ENCODE data around the gene RAMACL. TPM values are rescaled to one million over a fixed set of nuclear protein-coding genes. Genes with fewer than 3 reads are reported as not detected.

RAMACL gene
- total and polyA plus RNA-seq, 2 of the 4 experiments (the other 2 are of a cell fraction): 0.46 to 0.90 TPM

DNA sequence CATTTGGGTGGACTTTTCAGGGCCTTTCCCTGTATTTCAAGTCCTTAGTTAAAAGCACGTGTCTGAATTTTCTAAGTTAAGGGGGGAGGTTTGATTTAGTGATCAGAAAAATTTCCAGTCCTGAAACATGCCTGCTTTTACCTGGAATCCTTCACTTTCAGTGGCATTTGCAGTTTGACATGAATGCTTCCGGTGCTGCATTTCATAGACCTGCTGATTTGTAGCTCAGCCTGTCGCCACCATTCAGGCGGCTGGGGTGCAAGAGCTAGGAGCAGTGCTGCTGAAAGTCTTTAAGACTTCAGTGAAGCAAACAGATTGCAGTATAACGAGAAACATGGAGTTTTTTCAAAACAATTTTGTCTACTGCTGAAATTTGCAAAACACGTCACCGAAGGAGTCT lies 26.5 kb upstream of the RAMACL start:
- no peak overlapping the region for H3K4me3 ChIP-seq (ENCODE audit: insufficient read depth, low read depth, low read length)
- H4K8ac ChIP-seq (ENCODE audit: low read depth in 2 of 2, low read length in 2 of 2): no peak overlapping the region
- ChIA-PET POLR2A (ENCODE audit: unreplicated experiment) (interaction anchor here (0.6 kb wide), 1 partner anchor 1423 kb away, joined by 4 read pairs; no protein-coding TSS in a partner anchor), CTCF (interaction anchor here (0.7 kb wide), 2 partner anchors 20 to 1426 kb away, joined by 3 read pairs; no protein-coding TSS in a partner anchor)
- intact Hi-C loops (cut with micrococcal nuclease) (no loop called here), in situ Hi-C loops (cut with MboI; ENCODE audit: low sequenced_read_pairs) (no loop called here), dilution Hi-C loops (cut with HindIII; ENCODE audit: low sequenced_read_pairs, unreplicated experiment) (no loop called here)
- H3K79me1 ChIP-seq (ENCODE audit: low read depth in 1 of 2, low read length in 2 of 2): peaks cover 35 to 67% of the 10 kb centered on the region in 2 experiments
- H2AK9ac ChIP-seq (replicated peaks; ENCODE audit: low read depth, low read length, poor library complexity): no peak overlapping the region
- H2BK20ac ChIP-seq (ENCODE audit: low read depth, low read length): no peak overlapping the region
- peaks cover 15% of the 10 kb centered on the region; the same call in 1 of the 2 replicates for H4K20me1 ChIP-seq (ENCODE audit: insufficient read depth, low read length)
- no peak overlapping the region for H2BK120ac ChIP-seq (ENCODE audit: low read depth, low read length)
- 0 out of 2 replicates have a peak overlapping the region, but pooled peaks have one; percentile 38 for H3K23ac ChIP-seq (ENCODE audit: low read depth, low read length)
- 86% methylated on average over 4 of the region's 7 CpGs; no CpG with 5 or more reads in 1 of the 2 experiments for WGBS, 2 experiments (ENCODE audit: extremely low coverage in 2 of 2, insufficient read length in 1 of 2)
- H3K9ac ChIP-seq (ENCODE audit: low read depth, low read length): no peak overlapping the region
- peaks cover 34% of the 10 kb centered on the region for H3K4me1 ChIP-seq (ENCODE audit: control insufficient read depth, insufficient read depth, low read length)
- H2AFZ ChIP-seq (replicated peaks; ENCODE audit: low read length, poor library complexity): no peak overlapping the region
- no peak overlapping the region for H3K27ac ChIP-seq (ENCODE audit: insufficient read depth, low read length)
- 0 out of 2 replicates have a peak overlapping the region, but pooled peaks have one; percentile 6 for H4K91ac ChIP-seq (ENCODE audit: insufficient read depth, low read depth, low read length)
- H3K56ac ChIP-seq (ENCODE audit: extremely low read depth, insufficient read depth, low read length): no peak overlapping the region
- DNase-seq (no peak), ATAC-seq (ENCODE audit: low read depth) (no peak)
- H3K18ac ChIP-seq (ENCODE audit: low read depth, low read length): no peak overlapping the region; the same call in 1 of the 2 replicates
- H3K27me3 ChIP-seq (ENCODE audit: control insufficient read depth, insufficient read depth, low read length): no peaks in the 10 kb centered on the region
- H3K4ac ChIP-seq (ENCODE audit: low read depth, low read length): 0 out of 2 replicates have a peak overlapping the region, but pooled peaks have one; percentile 1
- no peak overlapping the region for H2BK5ac ChIP-seq (ENCODE audit: low read depth, low read length, poor library complexity, severe bottlenecking)
- H3K14ac ChIP-seq (replicated peaks; ENCODE audit: low read depth, low read length): no peak overlapping the region
- 0 out of 3 replicates have a peak overlapping the region, but pooled peaks have one; percentile 27 for H2BK15ac ChIP-seq (ENCODE audit: low read depth, low read length)
- BruUV-seq (replicated peaks): no TSS peak
- H3K4me2 ChIP-seq (ENCODE audit: low read depth, low read length): no peak overlapping the region
- H3K9me1 ChIP-seq (ENCODE audit: insufficient read depth, low read length): peaks cover 26% of the 10 kb centered on the region
- H2AK5ac ChIP-seq (ENCODE audit: low read depth, low read length): peak overlapping the region; percentile 82; the same call in 1 of the 2 replicates
- TF ChIP-seq POLR2A (IDR thresholded peaks at IDR 0.05; ENCODE audit: low read depth, low read length): no peak
- TF ChIP-seq RCOR1 (IDR thresholded peaks at IDR 0.05; ENCODE audit: insufficient replicate concordance, low read length): no peak
- TF ChIP-seq CHD1 (IDR thresholded peaks at IDR 0.05; ENCODE audit: low read depth, low read length): no peak
- H3K9me3 ChIP-seq (ENCODE audit: control insufficient read depth, insufficient read depth, low read length): no peaks in the 10 kb centered on the region
- H3K36me3 ChIP-seq (ENCODE audit: control insufficient read depth, insufficient read depth, low read length): peaks cover 15% of the 10 kb centered on the region
- no peak overlapping the region; the same call in 1 of the 2 replicates for H4K5ac ChIP-seq (ENCODE audit: low read depth, low read length)

All from IMR-90 (cell line).